ENCODE measurements around the gene MTPN. TPM values are rescaled to one million over a fixed set of nuclear protein-coding genes. Genes with fewer than 3 reads are reported as not detected.

Gene MTPN
- total RNA-seq, 5 donors from 2014 or later (not counting 1 experiment from before 2014, with no cell fraction given) = 74.2 to 96.3 (median 84.1) TPM

DNA sequence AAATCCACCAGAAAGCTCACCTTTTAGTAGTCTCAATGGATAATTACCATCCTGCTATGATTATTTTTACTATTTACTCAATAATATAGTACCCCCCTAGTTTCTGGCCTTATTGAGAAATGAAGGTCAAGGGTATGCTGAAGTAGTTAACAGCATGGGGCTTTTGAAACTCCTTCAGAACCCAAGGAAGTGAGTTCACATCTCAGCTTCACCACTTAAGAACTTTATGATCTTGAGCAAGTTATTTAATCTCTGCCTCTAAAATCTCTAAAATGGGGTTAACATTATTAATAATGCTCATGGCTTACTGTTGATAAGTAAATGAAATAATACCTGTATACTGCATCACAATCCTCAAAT is 5.8 kb downstream of the MTPN start:
- no peak for ATAC-seq (replicated peaks in 1 of 4)
- peaks cover 2 to 16% of the 10 kb centered on the region in 2 donors for H3K36me3 ChIP-seq (ENCODE audit: control insufficient read depth in 2 of 2, extremely low read depth in 1 of 2, insufficient read depth in 1 of 2, low read length in 1 of 2)
- no peaks in the 10 kb centered on the region for H3K9me3 Mint-ChIP-seq
- no peak for DNase-seq
- H3K4me1 ChIP-seq (ENCODE audit: control insufficient read depth in 1 of 2, extremely low read depth in 1 of 2, insufficient read depth in 2 of 2, low read length in 2 of 2) = peaks cover 17 to 38% of the 10 kb centered on the region in 2 experiments
- H3K27ac Mint-ChIP-seq = no peak overlapping the region
- POLR2A ChIA-PET = interaction anchor here (0.6 to 1.0 kb wide), 2 partner anchors 11 to 352 kb away, joined by 3 to 4 read pairs; no protein-coding TSS in a partner anchor
- CTCF ChIA-PET = interaction anchor here in 1 of 2 donors (0.5 kb wide), 1 partner anchor 329 kb away, joined by 4 read pairs; no protein-coding TSS in a partner anchor
- H3K27me3 Mint-ChIP-seq = no peaks in the 10 kb centered on the region
- no peaks in the 10 kb centered on the region for H3K27me3 ChIP-seq (replicated peaks in 1 of 2; ENCODE audit: control insufficient read depth in 2 of 2, extremely low read depth in 1 of 2, insufficient read depth in 2 of 2, low read length in 1 of 2)
- no peak overlapping the region for H3K4me3 ChIP-seq (ENCODE audit: control insufficient read depth in 1 of 2, extremely low read depth in 1 of 2, low read length in 1 of 2)
- no peaks in the 10 kb centered on the region for H3K9me3 ChIP-seq
- no peak overlapping the region for H3K27ac ChIP-seq (ENCODE audit: low read length)
- peaks cover 54% of the 10 kb centered on the region for H3K36me3 Mint-ChIP-seq
- no peak overlapping the region for H3K4me3 Mint-ChIP-seq
- H3K4me1 Mint-ChIP-seq = peaks cover 77 to 87% (median 82%) of the 10 kb centered on the region in 3 donors

DNA sequence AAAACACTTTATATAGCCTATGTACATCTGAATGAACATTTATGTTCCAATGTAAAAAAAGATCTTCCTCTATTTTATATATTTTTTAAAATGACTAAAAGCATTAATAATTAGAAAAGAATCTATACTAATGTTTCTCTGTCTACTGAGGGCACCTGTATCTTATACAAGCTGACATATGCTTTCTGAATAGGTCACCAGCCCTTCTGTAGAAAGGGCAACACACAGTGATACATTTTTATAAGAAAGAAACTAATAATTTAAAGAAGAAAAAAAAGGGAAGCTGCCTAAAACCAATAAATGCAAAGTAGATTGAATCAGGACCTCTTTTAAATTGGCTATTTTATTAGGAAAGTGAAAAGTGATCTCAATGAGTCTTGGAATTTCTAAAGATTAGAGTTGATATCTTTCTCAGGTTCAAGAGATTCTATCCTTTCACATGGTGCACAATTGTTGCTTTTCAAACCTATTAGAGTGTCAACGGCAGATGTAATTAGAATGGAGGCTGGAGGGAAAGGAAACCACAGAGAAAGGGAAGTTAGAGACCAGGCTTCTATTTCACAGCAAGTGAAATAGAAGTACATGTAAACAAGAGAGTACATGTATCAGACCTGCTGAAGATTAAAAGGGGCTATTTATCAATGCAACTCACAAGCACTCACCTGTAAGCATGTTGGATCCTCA is 6.3 kb downstream of the MTPN start:
- Mint-ChIP-seq H3K9me3 (no peaks in the 10 kb centered on the region), H3K27me3 (no peaks in the 10 kb centered on the region), H3K27ac (no peak overlapping the region), H3K4me3 (peak overlapping the region in 1 of 3 donors; percentile 26), H3K36me3 (peaks cover 54% of the 10 kb centered on the region), H3K4me1 (peaks cover 82 to 87% (median 83%) of the 10 kb centered on the region in 3 donors)
- H3K9me3 ChIP-seq = no peaks in the 10 kb centered on the region
- H3K4me1 ChIP-seq (ENCODE audit: control insufficient read depth in 1 of 2, extremely low read depth in 1 of 2, insufficient read depth in 2 of 2, low read length in 2 of 2) = peaks cover 19 to 38% of the 10 kb centered on the region in 2 experiments
- POLR2A ChIA-PET = no interaction called here
- WGBS (ENCODE audit: insufficient coverage) = no CpG with 5 or more reads among the region's 1 CpG
- CTCF ChIA-PET = no interaction called here
- no peak overlapping the region for H3K27ac ChIP-seq (ENCODE audit: low read length)
- DNase-seq = no peak
- peak in 1 of 4 experiments; percentile 42 for ATAC-seq (replicated peaks in 1 of 4)
- no peak overlapping the region for H3K4me3 ChIP-seq (ENCODE audit: control insufficient read depth in 1 of 2, extremely low read depth in 1 of 2, low read length in 1 of 2)
- H3K36me3 ChIP-seq (ENCODE audit: control insufficient read depth in 2 of 2, extremely low read depth in 1 of 2, insufficient read depth in 1 of 2, low read length in 1 of 2) = peaks cover 2 to 16% of the 10 kb centered on the region in 2 donors
- no peaks in the 10 kb centered on the region for H3K27me3 ChIP-seq (replicated peaks in 1 of 2; ENCODE audit: control insufficient read depth in 2 of 2, extremely low read depth in 1 of 2, insufficient read depth in 2 of 2, low read length in 1 of 2)

DNA sequence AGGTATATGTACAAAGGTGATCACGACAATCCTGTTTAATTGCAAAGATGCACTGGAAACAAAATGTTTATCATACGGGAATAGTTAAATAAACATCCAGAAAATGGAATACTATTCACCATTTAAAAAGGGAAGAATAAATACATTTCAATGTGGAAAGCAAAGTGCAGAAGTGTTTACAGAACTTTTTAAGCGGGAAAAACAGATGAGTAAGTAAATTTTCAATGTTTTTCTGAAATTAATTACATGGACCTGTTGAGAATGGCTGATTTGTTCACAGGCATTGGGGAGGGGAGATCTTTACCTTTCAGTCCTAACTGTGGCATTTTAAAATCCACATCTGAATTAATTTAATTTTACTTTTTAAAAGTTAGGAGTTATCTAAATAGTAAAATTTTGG is 7.1 kb downstream of the MTPN start:
- Mint-ChIP-seq H3K36me3 (peaks cover 59% of the 10 kb centered on the region), H3K27me3 (no peaks in the 10 kb centered on the region), H3K27ac (no peak overlapping the region), H3K4me3 (no peak overlapping the region), H3K9me3 (no peaks in the 10 kb centered on the region), H3K4me1 (peaks cover 82 to 86% (median 85%) of the 10 kb centered on the region in 3 donors)
- peaks cover 2 to 16% of the 10 kb centered on the region in 2 donors for H3K36me3 ChIP-seq (ENCODE audit: control insufficient read depth in 2 of 2, extremely low read depth in 1 of 2, insufficient read depth in 1 of 2, low read length in 1 of 2)
- H3K27ac ChIP-seq (ENCODE audit: low read length) = no peak overlapping the region
- WGBS (ENCODE audit: insufficient coverage) = no CpG with 5 or more reads among the region's 3 CpGs
- no peaks in the 10 kb centered on the region for H3K27me3 ChIP-seq (replicated peaks in 1 of 2; ENCODE audit: control insufficient read depth in 2 of 2, extremely low read depth in 1 of 2, insufficient read depth in 2 of 2, low read length in 1 of 2)
- DNase-seq (no peak), ATAC-seq (replicated peaks in 1 of 4) (no peak)
- ChIA-PET POLR2A (interaction anchor here in 1 of 2 donors (0.6 kb wide), 1 partner anchor 14 kb away, joined by 3 read pairs; no protein-coding TSS in a partner anchor), CTCF (no interaction called here)
- peaks cover 16 to 34% of the 10 kb centered on the region in 2 experiments for H3K4me1 ChIP-seq (ENCODE audit: control insufficient read depth in 1 of 2, extremely low read depth in 1 of 2, insufficient read depth in 2 of 2, low read length in 2 of 2)
- no peak overlapping the region for H3K4me3 ChIP-seq (ENCODE audit: control insufficient read depth in 1 of 2, extremely low read depth in 1 of 2, low read length in 1 of 2)
- no peaks in the 10 kb centered on the region for H3K9me3 ChIP-seq

DNA sequence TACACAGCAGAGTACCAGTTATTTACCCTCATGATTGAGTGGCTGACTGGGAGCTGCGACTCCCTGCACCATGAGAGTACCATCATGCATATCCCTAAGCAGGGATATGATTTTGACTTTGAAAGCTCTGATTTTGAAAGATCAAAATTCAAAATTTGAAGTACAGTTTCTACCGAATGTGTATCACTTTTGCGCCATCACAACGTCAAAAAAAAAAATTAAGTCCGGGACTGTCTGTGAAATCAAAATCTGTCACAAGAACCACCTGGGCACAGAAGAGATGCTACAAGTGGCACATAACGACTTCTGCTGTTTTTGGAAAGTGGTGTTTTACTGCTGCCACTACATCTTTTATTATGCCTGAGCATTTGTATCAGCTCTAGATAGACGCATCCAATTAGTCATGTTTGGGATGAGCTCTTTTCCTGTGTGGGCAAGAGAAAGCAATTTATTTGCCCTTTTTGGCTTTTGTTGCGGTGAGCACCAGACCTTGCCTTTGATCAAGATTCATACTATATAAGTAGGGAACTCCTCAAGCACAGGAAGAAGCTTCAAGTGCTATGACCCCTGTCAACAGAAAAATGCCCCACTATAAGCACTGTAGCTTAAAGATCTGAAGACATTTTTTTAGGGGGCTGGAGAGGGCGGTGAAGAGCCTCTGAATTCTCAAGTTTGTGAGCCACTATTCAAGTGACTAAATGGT is 10.7 kb downstream of the MTPN start:
- peaks cover 81 to 88% (median 85%) of the 10 kb centered on the region in 3 donors for H3K4me1 Mint-ChIP-seq
- Histone ChIP-seq H3K4me3 (ENCODE audit: control insufficient read depth in 1 of 2, extremely low read depth in 1 of 2, low read length in 1 of 2) (no peak overlapping the region), H3K27me3 (replicated peaks in 1 of 2; ENCODE audit: control insufficient read depth in 2 of 2, extremely low read depth in 1 of 2, insufficient read depth in 2 of 2, low read length in 1 of 2) (no peaks in the 10 kb centered on the region), H3K4me1 (ENCODE audit: control insufficient read depth in 1 of 2, extremely low read depth in 1 of 2, insufficient read depth in 2 of 2, low read length in 2 of 2) (peaks cover 12 to 26% of the 10 kb centered on the region in 2 experiments), H3K9me3 (no peaks in the 10 kb centered on the region), H3K27ac (ENCODE audit: low read length) (no peak overlapping the region), H3K36me3 (ENCODE audit: control insufficient read depth in 2 of 2, extremely low read depth in 1 of 2, insufficient read depth in 1 of 2, low read length in 1 of 2) (peaks cover 2 to 12% of the 10 kb centered on the region in 2 donors)
- H3K4me3 Mint-ChIP-seq = peak overlapping the region in 2 of 3 donors; percentile 1 to 44
- no peaks in the 10 kb centered on the region for H3K27me3 Mint-ChIP-seq
- no peaks in the 10 kb centered on the region for H3K9me3 Mint-ChIP-seq
- ChIA-PET CTCF (interaction anchor here in 1 of 2 donors (0.8 kb wide), 2 partner anchors 10 to 41 kb away, joined by 3 read pairs; no protein-coding TSS in a partner anchor), POLR2A (interaction anchor here (0.9 to 1.1 kb wide), 3 partner anchors 9 to 19 kb away, joined by 3 to 5 read pairs (median 3); no protein-coding TSS in a partner anchor)
- 95% methylated on average over 4 of the region's 9 CpGs for WGBS (ENCODE audit: insufficient coverage)
- peak overlapping the region in 1 of 2 donors; percentile 12 for H3K27ac Mint-ChIP-seq
- peaks cover 44% of the 10 kb centered on the region for H3K36me3 Mint-ChIP-seq
- DNase-seq (no peak), ATAC-seq (replicated peaks in 1 of 4) (peak in 2 of 4 experiments; percentile 27 to 35)

DNA sequence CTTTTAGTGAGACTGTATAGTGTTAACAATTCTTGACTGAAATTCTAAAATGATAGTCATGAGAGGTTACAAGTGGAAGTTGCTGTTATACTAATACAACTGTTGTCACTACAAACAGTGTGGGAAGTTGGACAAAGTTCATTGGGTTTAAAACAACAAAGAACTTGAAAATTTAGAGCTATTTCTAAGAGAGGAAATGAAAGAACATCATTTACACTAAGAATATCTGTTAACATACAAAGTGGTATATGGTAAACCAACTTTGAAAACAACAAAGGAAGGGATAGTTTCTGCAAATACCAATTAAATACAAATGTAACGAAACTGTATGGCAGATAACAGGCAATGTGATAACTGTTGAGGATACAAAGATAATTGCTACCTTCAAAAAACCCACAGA is 11.6 kb downstream of the MTPN start:
- no peak overlapping the region for H3K4me3 ChIP-seq (ENCODE audit: control insufficient read depth in 1 of 2, extremely low read depth in 1 of 2, low read length in 1 of 2)
- ATAC-seq (replicated peaks in 1 of 4) = no peak
- H3K4me1 Mint-ChIP-seq = peaks cover 83 to 90% (median 85%) of the 10 kb centered on the region in 3 donors
- H3K27me3 Mint-ChIP-seq = no peaks in the 10 kb centered on the region
- H3K27me3 ChIP-seq (replicated peaks in 1 of 2; ENCODE audit: control insufficient read depth in 2 of 2, extremely low read depth in 1 of 2, insufficient read depth in 2 of 2, low read length in 1 of 2) = no peaks in the 10 kb centered on the region
- no peaks in the 10 kb centered on the region for H3K9me3 ChIP-seq
- DNase-seq = no peak
- WGBS (ENCODE audit: insufficient coverage) = no CpG with 5 or more reads among the region's 1 CpG
- H3K4me3 Mint-ChIP-seq = no peak overlapping the region
- POLR2A ChIA-PET = interaction anchor here in 1 of 2 donors (0.9 to 1.1 kb wide), 2 partner anchors 17 to 18 kb away, joined by 3 to 5 read pairs; no protein-coding TSS in a partner anchor
- H3K27ac Mint-ChIP-seq = no peak overlapping the region
- H3K36me3 ChIP-seq (ENCODE audit: control insufficient read depth in 2 of 2, extremely low read depth in 1 of 2, insufficient read depth in 1 of 2, low read length in 1 of 2) = peaks cover 0 to 12% of the 10 kb centered on the region in 2 donors
- H3K4me1 ChIP-seq (ENCODE audit: control insufficient read depth in 1 of 2, extremely low read depth in 1 of 2, insufficient read depth in 2 of 2, low read length in 2 of 2) = peaks cover 8 to 23% of the 10 kb centered on the region in 2 experiments
- peaks cover 40% of the 10 kb centered on the region for H3K36me3 Mint-ChIP-seq
- CTCF ChIA-PET = no interaction called here
- H3K9me3 Mint-ChIP-seq = no peaks in the 10 kb centered on the region
- no peak overlapping the region for H3K27ac ChIP-seq (ENCODE audit: low read length)

DNA sequence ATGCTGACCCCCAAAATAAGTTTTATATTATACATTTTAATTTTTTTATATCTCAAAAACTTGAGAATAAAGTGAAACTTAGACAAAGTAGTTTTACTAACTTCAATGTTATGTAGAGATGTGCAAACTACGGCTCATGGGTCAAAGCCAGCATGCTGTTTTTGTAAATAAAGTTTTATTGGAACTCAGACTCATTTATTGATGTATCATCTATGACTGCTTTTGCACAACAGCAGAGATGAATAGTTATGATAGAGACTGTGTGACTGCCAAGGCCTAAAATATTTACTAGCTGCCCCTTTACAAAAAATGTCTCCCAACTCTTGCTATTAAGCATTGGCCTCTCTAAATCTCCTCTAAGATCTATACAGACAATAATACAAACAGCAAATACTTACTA is 12.4 kb downstream of the MTPN start:
- H3K36me3 Mint-ChIP-seq = peaks cover 39% of the 10 kb centered on the region
- H3K9me3 Mint-ChIP-seq = no peaks in the 10 kb centered on the region
- peaks cover 0 to 8% of the 10 kb centered on the region in 2 donors for H3K36me3 ChIP-seq (ENCODE audit: control insufficient read depth in 2 of 2, extremely low read depth in 1 of 2, insufficient read depth in 1 of 2, low read length in 1 of 2)
- H3K4me1 ChIP-seq (ENCODE audit: control insufficient read depth in 1 of 2, extremely low read depth in 1 of 2, insufficient read depth in 2 of 2, low read length in 2 of 2) = peaks cover 8 to 23% of the 10 kb centered on the region in 2 experiments
- ChIA-PET CTCF (no interaction called here), POLR2A (no interaction called here)
- no peaks in the 10 kb centered on the region for H3K9me3 ChIP-seq
- no peak overlapping the region for H3K4me3 Mint-ChIP-seq
- DNase-seq (no peak), ATAC-seq (replicated peaks in 1 of 4) (no peak)
- H3K4me3 ChIP-seq (ENCODE audit: control insufficient read depth in 1 of 2, extremely low read depth in 1 of 2, low read length in 1 of 2) = no peak overlapping the region
- H3K4me1 Mint-ChIP-seq = peaks cover 87 to 94% (median 88%) of the 10 kb centered on the region in 3 donors
- no CpG with 5 or more reads among the region's 1 CpG for WGBS (ENCODE audit: insufficient coverage)
- H3K27me3 Mint-ChIP-seq = no peaks in the 10 kb centered on the region
- H3K27ac ChIP-seq (ENCODE audit: low read length) = no peak overlapping the region
- H3K27ac Mint-ChIP-seq = no peak overlapping the region
- H3K27me3 ChIP-seq (replicated peaks in 1 of 2; ENCODE audit: control insufficient read depth in 2 of 2, extremely low read depth in 1 of 2, insufficient read depth in 2 of 2, low read length in 1 of 2) = no peaks in the 10 kb centered on the region
